Mucosa of stomach (tissue), 1 donor: Measurements from ENCODE around the gene TXLNB.

Experiments
- H3K27me3 ChIP-seq: one replicate; pipeline ENCODE4 v1.7.0; 2013; ENCODE audit warnings: mild to moderate bottlenecking, low read length; ENCODE audit not compliant: control insufficient read depth, insufficient read depth
- H3K36me3 ChIP-seq: one replicate; pipeline ENCODE4 v1.7.0; 2013; ENCODE audit warnings: low read length; ENCODE audit not compliant: control insufficient read depth, insufficient read depth
- H3K4me1 ChIP-seq: one replicate; pipeline ENCODE4 v1.7.0; 2013; ENCODE audit warnings: mild to moderate bottlenecking, low read length; ENCODE audit not compliant: control insufficient read depth, insufficient read depth
- H3K4me3 ChIP-seq: one replicate; pipeline ENCODE4 v1.7.0; 2013; ENCODE audit warnings: low read length
- H3K9ac ChIP-seq: one replicate; pipeline ENCODE4 v1.7.0; 2013; ENCODE audit warnings: mild to moderate bottlenecking, low read length, moderate library complexity
- H3K9me3 ChIP-seq: one replicate; pipeline ENCODE4 v1.7.0; 2013; ENCODE audit warnings: mild to moderate bottlenecking, low read length, moderate library complexity; ENCODE audit not compliant: control insufficient read depth
- donor health status: Pancreatic carcinoma.

Gene TXLNB

GRCh38 chr6:139285590-139285989, 6.2 kb downstream of the TXLNB start:
- H3K9me3 ChIP-seq, result no peaks in the 10 kb centered on the region
- no peak overlapping the region for H3K4me3 ChIP-seq
- no peak overlapping the region for H3K9ac ChIP-seq
- no peaks in the 10 kb centered on the region for H3K27me3 ChIP-seq
- no peaks in the 10 kb centered on the region for H3K36me3 ChIP-seq
- H3K4me1 ChIP-seq, result no peaks in the 10 kb centered on the region

- Histone ChIP-seq H3K27me3 (no peaks in the 10 kb centered on the region), H3K9ac (no peak overlapping the region), H3K36me3 (no peaks in the 10 kb centered on the region), H3K4me1 (no peaks in the 10 kb centered on the region), H3K9me3 (no peaks in the 10 kb centered on the region), H3K4me3 (no peak overlapping the region)
These were observed 7.0 kb downstream of the TXLNB start for GRCh38 chr6:139284789-139285188.

- Histone ChIP-seq H3K9ac (no peak overlapping the region), H3K27me3 (no peaks in the 10 kb centered on the region), H3K4me3 (no peak overlapping the region), H3K9me3 (no peaks in the 10 kb centered on the region), H3K4me1 (no peaks in the 10 kb centered on the region), H3K36me3 (no peaks in the 10 kb centered on the region)
These were observed 9.1 kb downstream of the TXLNB start for GRCh38 chr6:139282684-139283083.

GRCh38 chr6:139278190-139278589, 13.6 kb downstream of the TXLNB start:
- Histone ChIP-seq H3K9ac (no peak overlapping the region), H3K36me3 (no peaks in the 10 kb centered on the region), H3K4me1 (no peaks in the 10 kb centered on the region), H3K27me3 (no peaks in the 10 kb centered on the region), H3K9me3 (no peaks in the 10 kb centered on the region), H3K4me3 (no peak overlapping the region)

- H3K9me3 ChIP-seq, result no peaks in the 10 kb centered on the region
- no peaks in the 10 kb centered on the region for H3K4me1 ChIP-seq
- no peaks in the 10 kb centered on the region for H3K36me3 ChIP-seq
- no peak overlapping the region for H3K9ac ChIP-seq
- H3K27me3 ChIP-seq, result no peaks in the 10 kb centered on the region
- H3K4me3 ChIP-seq, result no peak overlapping the region
These were observed 14.2 kb downstream of the TXLNB start for GRCh38 chr6:139277587-139277986.

GRCh38 chr6:139277161-139277560, 14.6 kb downstream of the TXLNB start:
- H3K4me1 ChIP-seq, result no peaks in the 10 kb centered on the region
- no peaks in the 10 kb centered on the region for H3K27me3 ChIP-seq
- H3K9ac ChIP-seq, result no peak overlapping the region
- no peaks in the 10 kb centered on the region for H3K9me3 ChIP-seq
- no peak overlapping the region for H3K4me3 ChIP-seq
- H3K36me3 ChIP-seq, result no peaks in the 10 kb centered on the region

- H3K9me3 ChIP-seq, result no peaks in the 10 kb centered on the region
- H3K9ac ChIP-seq, result no peak overlapping the region
- H3K4me3 ChIP-seq, result no peak overlapping the region
- no peaks in the 10 kb centered on the region for H3K4me1 ChIP-seq
- no peaks in the 10 kb centered on the region for H3K27me3 ChIP-seq
- H3K36me3 ChIP-seq, result no peaks in the 10 kb centered on the region
These were observed 16.3 kb downstream of the TXLNB start for GRCh38 chr6:139275279-139276055.

- Histone ChIP-seq H3K9me3 (no peaks in the 10 kb centered on the region), H3K9ac (no peak overlapping the region), H3K36me3 (no peaks in the 10 kb centered on the region), H3K4me3 (no peak overlapping the region), H3K27me3 (no peaks in the 10 kb centered on the region), H3K4me1 (no peaks in the 10 kb centered on the region)
These were observed 20.7 kb downstream of the TXLNB start for GRCh38 chr6:139271056-139271455.

- Histone ChIP-seq H3K36me3 (no peaks in the 10 kb centered on the region), H3K27me3 (no peaks in the 10 kb centered on the region), H3K4me1 (no peaks in the 10 kb centered on the region), H3K9me3 (no peaks in the 10 kb centered on the region), H3K9ac (no peak overlapping the region), H3K4me3 (no peak overlapping the region)
These were observed 21.5 kb downstream of the TXLNB start for GRCh38 chr6:139270249-139270648.

GRCh38 chr6:139265512-139266190, 26.1 kb downstream of the TXLNB start:
- Histone ChIP-seq H3K27me3 (no peaks in the 10 kb centered on the region), H3K9me3 (no peaks in the 10 kb centered on the region), H3K36me3 (no peaks in the 10 kb centered on the region), H3K9ac (no peak overlapping the region), H3K4me1 (no peaks in the 10 kb centered on the region), H3K4me3 (no peak overlapping the region)

- Histone ChIP-seq H3K4me1 (no peaks in the 10 kb centered on the region), H3K9ac (no peak overlapping the region), H3K4me3 (no peak overlapping the region), H3K9me3 (no peaks in the 10 kb centered on the region), H3K36me3 (no peaks in the 10 kb centered on the region), H3K27me3 (no peaks in the 10 kb centered on the region)
These were observed 29.1 kb downstream of the TXLNB start for GRCh38 chr6:139262519-139263300.

- H3K4me1 ChIP-seq, result no peaks in the 10 kb centered on the region
- no peaks in the 10 kb centered on the region for H3K36me3 ChIP-seq
- no peaks in the 10 kb centered on the region for H3K9me3 ChIP-seq
- H3K4me3 ChIP-seq, result no peak overlapping the region
- H3K27me3 ChIP-seq, result no peaks in the 10 kb centered on the region
- H3K9ac ChIP-seq, result no peak overlapping the region
These were observed 33.9 kb downstream of the TXLNB start for GRCh38 chr6:139257821-139258398.
